ENCODE measurements around the gene ABHD5.

DNA sequence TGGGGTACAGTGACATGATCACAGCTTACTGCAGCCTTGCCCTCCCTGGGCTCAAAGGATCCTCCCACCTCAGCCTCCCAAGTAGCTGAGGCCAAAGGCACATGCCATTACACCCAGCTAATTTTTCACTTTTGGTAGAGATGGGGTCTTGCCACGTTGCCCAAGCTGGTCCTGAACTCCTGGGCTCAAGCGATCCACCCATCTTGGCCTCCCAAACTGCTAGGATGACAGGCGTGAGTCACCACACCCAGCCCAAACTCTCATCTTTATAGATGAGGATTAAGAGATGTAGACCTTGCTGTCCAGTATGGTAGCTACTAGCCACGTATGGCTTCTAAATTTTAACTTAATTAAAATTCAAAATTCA lies 4.4 kb upstream of the ABHD5 start:
- no peak for TF ChIP-seq EZH2 (IDR thresholded peaks at IDR 0.05; ENCODE audit: insufficient read depth, poor library complexity, severe bottlenecking)
- no peak for TF ChIP-seq EZH2phosphoT487 (IDR thresholded peaks at IDR 0.05; ENCODE audit: insufficient read depth, low read depth)

Measured in GM23248 (cell line).